ENCODE measurements around the gene SEC14L1.

The SEC14L1 gene

GRCh38 chr17:77194179-77194578 lies 53.4 kb downstream of the SEC14L1 start:
- H3K4me1 ChIP-seq (ENCODE audit: control insufficient read depth, insufficient read depth, low read length) = no peaks in the 10 kb centered on the region
- H3K9me3 ChIP-seq (ENCODE audit: control insufficient read depth, insufficient read depth, low read depth, low read length) = no peaks in the 10 kb centered on the region
- CTCF ChIA-PET = no interaction called here
- POLR2A ChIA-PET = no interaction called here
- H3K36me3 ChIP-seq (ENCODE audit: control insufficient read depth in 2 of 2, insufficient read depth in 1 of 2, low read length in 2 of 2) = peaks cover 34 to 71% of the 10 kb centered on the region in 2 experiments
- TF ChIP-seq ZNF548 (tag by site-specific recombination; IDR thresholded peaks at IDR 0.05) (no peak), ZNF416 (tag by site-specific recombination; IDR thresholded peaks at IDR 0.05) (no peak), ZNF211 (tag by site-specific recombination; IDR thresholded peaks at IDR 0.05; ENCODE audit: low read depth) (no peak), TSHZ1 (tag by site-specific recombination; IDR thresholded peaks at IDR 0.05; ENCODE audit: borderline replicate concordance) (no peak), ZNF354C (tag by site-specific recombination; IDR thresholded peaks at IDR 0.05; ENCODE audit: borderline replicate concordance, low read depth) (no peak), ZNF10 (tag by site-specific recombination; IDR thresholded peaks at IDR 0.05) (no peak), ZNF704 (tag by site-specific recombination; IDR thresholded peaks at IDR 0.05) (no peak), ZNF518A (tag by site-specific recombination; conservative IDR thresholded peaks at IDR 0.05; ENCODE audit: low read depth) (no peak), OVOL3 (tag by site-specific recombination; IDR thresholded peaks at IDR 0.05) (no peak), ZNF174 (tag by site-specific recombination; IDR thresholded peaks at IDR 0.05) (no peak), ZNF791 (tag by site-specific recombination; IDR thresholded peaks at IDR 0.05) (no peak), SALL2 (tag by site-specific recombination; IDR thresholded peaks at IDR 0.05; ENCODE audit: borderline replicate concordance) (no peak), ZNF114 (tag by site-specific recombination; IDR thresholded peaks at IDR 0.05) (no peak), TCF7L2 (IDR thresholded peaks at IDR 0.05; ENCODE audit: borderline replicate concordance, low read depth, low read length) (no peak), ZNF223 (tag by site-specific recombination; IDR thresholded peaks at IDR 0.05) (no peak), ZNF24 (tag by site-specific recombination; IDR thresholded peaks at IDR 0.05) (no peak), ZNF302 (tag by site-specific recombination; IDR thresholded peaks at IDR 0.05; ENCODE audit: low read depth) (no peak), FEZF1 (tag by site-specific recombination; IDR thresholded peaks at IDR 0.05) (no peak), ZNF426 (tag by site-specific recombination; IDR thresholded peaks at IDR 0.05) (no peak), ZNF596 (tag by site-specific recombination; IDR thresholded peaks at IDR 0.05) (no peak)
- no peak overlapping the region for H3K4me3 ChIP-seq (ENCODE audit: low read depth, low read length)
- no peak overlapping the region for H3K27ac ChIP-seq (ENCODE audit: extremely low read depth, low read depth, low read length)
